ENCODE measurements around the gene CLSTN2. TPM values are rescaled to one million over a fixed set of nuclear protein-coding genes. Genes with fewer than 3 reads are reported as not detected.
A peak's percentile ranks its signal among the peaks of the same experiment; 100 is the strongest.

The CLSTN2 gene
- total and polyA plus RNA-seq, 2 experiments from 2014 or later, result 3.5 to 7.0 TPM

GRCh38 chr3:140233702-140234101, 298.7 kb downstream of the CLSTN2 start:
- no peaks in the 10 kb centered on the region for H3K9me3 ChIP-seq (ENCODE audit: low read depth)
- no peak overlapping the region for H3K27ac ChIP-seq
- no peaks in the 10 kb centered on the region for H3K4me1 ChIP-seq (ENCODE audit: low read depth)
- DNase-seq (ENCODE audit: low read depth in 1 of 2, low spot score in 1 of 2), result no peak
- TF ChIP-seq CTCF (IDR thresholded peaks at IDR 0.05; ENCODE audit: low read depth, low read length), result no peak
- no peaks in the 10 kb centered on the region for H3K36me3 ChIP-seq
- H3K4me3 ChIP-seq, result no peak overlapping the region
- no peaks in the 10 kb centered on the region for H3K27me3 ChIP-seq

- H3K36me3 ChIP-seq, result no peaks in the 10 kb centered on the region
- H3K9me3 ChIP-seq (ENCODE audit: low read depth), result no peaks in the 10 kb centered on the region
- no peak overlapping the region for H3K27ac ChIP-seq
- TF ChIP-seq CTCF (IDR thresholded peaks at IDR 0.05; ENCODE audit: low read depth, low read length), result no peak
- no peaks in the 10 kb centered on the region for H3K27me3 ChIP-seq
- no peak overlapping the region for H3K4me3 ChIP-seq
- H3K4me1 ChIP-seq (ENCODE audit: low read depth), result no peaks in the 10 kb centered on the region
- peak in 1 of 2 donors; percentile 5 for DNase-seq (ENCODE audit: low read depth in 1 of 2, low spot score in 1 of 2)
These were observed 299.3 kb downstream of the CLSTN2 start for GRCh38 chr3:140234256-140234655.

GRCh38 chr3:140236836-140237501, 302.0 kb downstream of the CLSTN2 start:
- H3K4me1 ChIP-seq (ENCODE audit: low read depth), result no peaks in the 10 kb centered on the region
- H3K27ac ChIP-seq, result no peak overlapping the region
- no peaks in the 10 kb centered on the region for H3K9me3 ChIP-seq (ENCODE audit: low read depth)

GRCh38 chr3:140238646-140239314, 303.8 kb downstream of the CLSTN2 start:
- no peaks in the 10 kb centered on the region for H3K36me3 ChIP-seq
- TF ChIP-seq CTCF (IDR thresholded peaks at IDR 0.05; ENCODE audit: low read depth, low read length), result no peak
- H3K4me3 ChIP-seq, result no peak overlapping the region
- no peak overlapping the region for H3K27ac ChIP-seq
- DNase-seq (ENCODE audit: low read depth in 1 of 2, low spot score in 1 of 2), result no peak
- no peaks in the 10 kb centered on the region for H3K27me3 ChIP-seq
- H3K4me1 ChIP-seq (ENCODE audit: low read depth), result peaks cover 14% of the 10 kb centered on the region
- no peaks in the 10 kb centered on the region for H3K9me3 ChIP-seq (ENCODE audit: low read depth)

More at GRCh38 chr3:140236836-140237501, 302.0 kb downstream of the CLSTN2 start:
- Histone ChIP-seq H3K27me3 (no peaks in the 10 kb centered on the region), H3K4me3 (no peak overlapping the region), H3K36me3 (no peaks in the 10 kb centered on the region)
- TF ChIP-seq CTCF (IDR thresholded peaks at IDR 0.05; ENCODE audit: low read depth, low read length), result no peak
- DNase-seq (ENCODE audit: low read depth in 1 of 2, low spot score in 1 of 2), result peak in 1 of 2 donors; percentile 83

GRCh38 chr3:140242818-140243276, 307.9 kb downstream of the CLSTN2 start:
- Histone ChIP-seq H3K4me1 (ENCODE audit: low read depth) (peaks cover 15% of the 10 kb centered on the region), H3K4me3 (no peak overlapping the region), H3K36me3 (no peaks in the 10 kb centered on the region), H3K9me3 (ENCODE audit: low read depth) (no peaks in the 10 kb centered on the region), H3K27me3 (no peaks in the 10 kb centered on the region), H3K27ac (no peak overlapping the region)
- DNase-seq (ENCODE audit: low read depth in 1 of 2, low spot score in 1 of 2), result peak; percentile 10 to 62
- TF ChIP-seq CTCF (IDR thresholded peaks at IDR 0.05; ENCODE audit: low read depth, low read length), result no peak

Measured in cardiac muscle cell (in vitro differentiated cells and primary cell).